ENCODE results near the gene NFAM1.

DNA sequence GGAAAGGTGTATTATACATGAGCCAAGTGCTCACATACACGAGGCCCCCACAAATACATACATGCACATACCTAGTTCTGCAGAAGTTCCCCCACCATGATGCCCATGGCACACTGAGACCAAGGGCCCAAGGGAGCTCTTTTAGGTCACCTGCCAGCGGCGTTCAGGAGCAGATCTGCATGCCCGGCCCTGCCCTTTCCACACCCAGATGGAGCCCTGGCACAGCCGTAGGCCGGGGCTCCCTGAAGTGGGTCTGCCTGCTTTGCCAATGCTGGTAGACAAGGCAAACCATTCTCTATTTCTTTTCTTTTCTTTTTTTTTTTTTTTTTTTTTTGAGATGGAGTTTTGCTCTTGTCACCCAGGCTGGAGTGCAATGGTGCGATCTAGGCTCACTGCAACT, 21.5 kb downstream of the NFAM1 start:
- TF ChIP-seq CTCF (IDR thresholded peaks at IDR 0.05 in 8 of 11, conservative IDR thresholded peaks at IDR 0.05 in 3 of 11): no peak
- TF ChIP-seq POLR2A (IDR thresholded peaks at IDR 0.05): no peak
- no peak for TF ChIP-seq POLR2AphosphoS5 (IDR thresholded peaks at IDR 0.05)
